PFSK-1 (cell line): ENCODE measurements around the gene RBMS3.

Experiments
- FOXP2 ChIP-seq: optimal IDR thresholded peaks from 2 replicates; pipeline ENCODE3; 2011; ENCODE audit warnings: borderline replicate concordance, control low read depth, inconsistent platforms; ENCODE audit not compliant: insufficient read depth; ENCODE audit errors: extremely low read length, extremely low read depth
- POLR2AphosphoS5 ChIP-seq: IDR thresholded peaks from 2 replicates; pipeline ENCODE4 v1.6.1; 2012; ENCODE audit warnings: low read depth, mild to moderate bottlenecking, control low read depth, low read length, moderate library complexity
- REST ChIP-seq, 2 experiments: IDR thresholded peaks; 2 replicates each; pipeline versions ENCODE4 v1.6.1 to v1.8.0; 2011 to 2012; ENCODE audit warnings: low read depth in 2 of 2, low read length in 2 of 2, control low read depth in 1 of 2, inconsistent platforms in 1 of 2, mild to moderate bottlenecking in 1 of 2, moderate library complexity in 1 of 2; ENCODE audit not compliant: insufficient read depth in 1 of 2
- SIN3A ChIP-seq: IDR thresholded peaks from 2 replicates; pipeline ENCODE4 v1.6.1; 2012; ENCODE audit warnings: mild to moderate bottlenecking, low read length, moderate library complexity, borderline replicate concordance; ENCODE audit not compliant: insufficient read depth
- TAF1 ChIP-seq: IDR thresholded peaks from 2 replicates; pipeline ENCODE4 v1.6.1; 2012; ENCODE audit warnings: low read length, control low read depth, borderline replicate concordance; ENCODE audit not compliant: insufficient read depth

RBMS3 gene

DNA sequence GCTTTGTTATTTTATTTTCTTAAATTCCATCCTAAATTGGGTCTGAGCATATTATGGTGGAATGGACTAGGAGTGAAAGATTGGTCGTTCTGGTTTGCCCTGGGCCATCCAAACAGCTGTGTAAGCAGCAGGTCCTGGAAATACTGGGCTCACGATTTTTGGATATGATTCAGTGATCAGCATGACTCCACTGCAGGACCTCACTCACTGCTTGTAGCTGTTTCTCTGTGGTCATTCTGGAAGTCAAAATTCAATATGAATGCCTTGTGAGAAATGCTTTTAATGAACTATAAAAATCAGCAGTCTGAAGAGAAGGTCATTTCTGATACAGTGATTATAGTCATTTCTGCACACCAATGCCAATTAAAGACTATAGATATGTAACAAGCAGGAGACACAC lies 185.0 kb downstream of the RBMS3 start:
- TF ChIP-seq POLR2AphosphoS5 (no peak), REST (IDR thresholded peaks at IDR 0.05; ENCODE audit: insufficient read depth in 1 of 2, low read depth in 2 of 2, low read length in 2 of 2) (no peak), FOXP2 (no peak), SIN3A (no peak), TAF1 (no peak)

GRCh38 chr3:29466442-29466841 lies 185.6 kb downstream of the RBMS3 start:
- TF ChIP-seq FOXP2 (no peak), SIN3A (no peak), REST (IDR thresholded peaks at IDR 0.05; ENCODE audit: insufficient read depth in 1 of 2, low read depth in 2 of 2, low read length in 2 of 2) (no peak), TAF1 (no peak), POLR2AphosphoS5 (no peak)

- TF ChIP-seq SIN3A (no peak), POLR2AphosphoS5 (no peak), TAF1 (no peak), REST (IDR thresholded peaks at IDR 0.05; ENCODE audit: insufficient read depth in 1 of 2, low read depth in 2 of 2, low read length in 2 of 2) (no peak), FOXP2 (no peak)
These were observed 187.3 kb downstream of the RBMS3 start for GRCh38 chr3:29468187-29468586.

DNA sequence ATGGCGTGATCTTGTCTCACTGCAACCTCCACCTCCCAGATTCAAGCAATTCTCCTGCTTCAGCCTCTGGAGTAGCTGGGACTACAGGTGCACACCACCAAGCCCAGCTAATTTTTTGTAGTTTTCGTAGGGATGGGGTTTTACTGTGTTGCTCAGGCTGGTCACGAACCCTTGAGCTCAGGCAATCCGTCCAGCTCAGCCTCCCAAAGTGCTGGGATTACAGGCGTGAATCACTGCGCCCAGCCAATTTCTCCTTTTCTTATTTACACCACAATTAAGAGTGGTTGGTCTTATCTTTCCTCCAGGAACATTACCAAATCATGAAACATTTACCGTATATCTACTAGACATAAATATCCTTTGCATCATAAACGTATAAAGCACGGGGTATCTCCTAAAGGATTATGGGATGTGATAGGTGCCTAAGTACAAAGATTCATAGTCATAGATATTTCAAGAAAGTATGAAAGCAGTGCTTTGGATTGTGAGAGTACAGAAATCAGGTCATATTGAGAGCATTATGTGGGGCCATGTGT lies 194.5 kb downstream of the RBMS3 start:
- TF ChIP-seq SIN3A (no peak), POLR2AphosphoS5 (no peak), TAF1 (no peak), FOXP2 (no peak), REST (IDR thresholded peaks at IDR 0.05; ENCODE audit: insufficient read depth in 1 of 2, low read depth in 2 of 2, low read length in 2 of 2) (no peak)

DNA sequence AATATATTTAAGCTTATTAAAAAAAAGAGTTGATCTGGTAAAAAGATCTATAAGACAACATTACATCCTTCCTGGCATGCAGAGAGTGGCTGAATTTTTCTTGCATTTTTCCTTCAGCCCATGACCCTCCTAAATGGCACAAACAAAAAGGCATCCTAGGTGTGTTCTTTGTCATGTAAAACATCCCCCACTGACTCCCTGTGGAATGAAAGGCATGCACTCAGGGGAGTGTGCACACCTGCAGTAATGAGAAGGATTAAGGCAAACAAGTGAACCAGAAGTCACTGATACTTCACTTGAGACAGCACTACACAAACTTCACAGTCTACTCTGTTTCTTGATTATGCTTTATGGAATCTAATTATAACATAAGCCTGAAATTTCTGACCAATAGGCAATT lies 195.0 kb downstream of the RBMS3 start:
- no peak for TF ChIP-seq REST (IDR thresholded peaks at IDR 0.05; ENCODE audit: insufficient read depth in 1 of 2, low read depth in 2 of 2, low read length in 2 of 2)
- no peak for TF ChIP-seq SIN3A
- TF ChIP-seq POLR2AphosphoS5, result no peak
- no peak for TF ChIP-seq TAF1
- TF ChIP-seq FOXP2, result no peak
